Caki2 (cell line): Measurements from ENCODE around the gene SCG3. TPM values are rescaled to one million over a fixed set of nuclear protein-coding genes. Genes with fewer than 3 reads are reported as not detected.

Experiments used
- total RNA-seq: library from RNA; depleted of rRNA; stranded (reverse); fragments of >200 nt; shearing (Covaris generic); gene quantifications from 2 replicates; pipeline ENCODE4 v1.2.3, GENCODE V29; 2014; ENCODE audit warnings: low replicate concordance; rRNA removed

Gene SCG3
- total RNA-seq, 1 experiment from 2014 or later: not detected

Other genes with a start within 250 kb of the SCG3 start
- gene DMXL2, start 58.7 kb upstream of the SCG3 start, total RNA-seq: 15.3 and 15.4 TPM in 2 replicates
- gene LYSMD2, start 56.2 kb downstream of the SCG3 start, total RNA-seq: 13.1 and 13.6 TPM in 2 replicates
- gene TMOD2, start 70.1 kb downstream of the SCG3 start, total RNA-seq: 0.09 and 0.71 TPM in 2 replicates
- 31.1 and 44.3 TPM in 2 replicates for gene TMOD3, start 148.2 kb downstream of the SCG3 start, total RNA-seq